Transverse colon (tissue), 4 donors: Measurements from ENCODE around the gene RUFY3. TPM values are rescaled to one million over a fixed set of nuclear protein-coding genes. Genes with fewer than 3 reads are reported as not detected.

ENCODE experiments used
- DNase-seq: peaks from one replicate; pipeline ENCODE4 v3.0.0-alpha.2; 2019
- H3K27ac ChIP-seq, 4 donors: fragments of 200-600 bp; sonication (generic); 2 replicates each; pipeline ENCODE4 v1.5.1; 2016 to 2018; ENCODE audit warnings: inconsistent platforms in 4 of 4
- H3K27me3 ChIP-seq: fragments of 200-600 bp; sonication (generic); 2 replicates; pipeline ENCODE4 v1.5.1; 2017; ENCODE audit warnings: inconsistent platforms
- H3K36me3 ChIP-seq, 4 donors: fragments of 200-600 bp; sonication (generic); 2 replicates each; pipeline ENCODE4 v1.5.1; 2017 to 2019; ENCODE audit warnings: inconsistent platforms in 4 of 4
- H3K4me1 ChIP-seq, 4 donors: fragments of 200-600 bp; sonication (generic); 2 replicates each; pipeline ENCODE4 v1.5.1; 2017 to 2020; ENCODE audit warnings: inconsistent platforms in 4 of 4
- H3K4me3 ChIP-seq, 4 donors: fragments of 200-600 bp; sonication (generic); 1 replicate in 1 of 4; 2 replicates in 3 of 4; pipeline versions ENCODE4 v1.5.1 to v1.6.1; 2017 to 2019; ENCODE audit warnings: inconsistent platforms in 4 of 4
- H3K9me3 ChIP-seq, 2 donors: fragments of 200-600 bp; sonication (generic); 2 replicates each; pipeline ENCODE4 v1.5.1; 2017 to 2019; ENCODE audit warnings: inconsistent platforms in 2 of 2
- CTCF ChIP-seq, 5 experiments: fragments of 200-600 bp in 3 of 5; fragments of 450-650 bp in 2 of 5; sonication (generic) in 3 of 5; IDR thresholded peaks; 1 replicate in 2 of 5; 2 replicates in 3 of 5; pipeline ENCODE4 v1.5.1; 2016 to 2017; ENCODE audit warnings: antibody characterized with exemption in 5 of 5, inconsistent platforms in 3 of 5, mild to moderate bottlenecking in 2 of 5, moderate library complexity in 1 of 5
- EP300 ChIP-seq: sonication (generic); formaldehyde crosslinking; IDR thresholded peaks from one replicate; pipeline ENCODE4 v1.6.1; 2017; ENCODE audit warnings: antibody characterized with exemption, low read depth
- POLR2A ChIP-seq: fragments of 450-650 bp; IDR thresholded peaks from one replicate; pipeline ENCODE4 v1.6.1; 2016; ENCODE audit warnings: antibody characterized with exemption, mild to moderate bottlenecking, moderate library complexity
- POLR2AphosphoS5 ChIP-seq, 3 donors: sonication (generic); formaldehyde crosslinking; IDR thresholded peaks; one replicate each; pipeline ENCODE4 v1.6.1; 2016; ENCODE audit warnings: antibody characterized with exemption in 3 of 3
- WGBS, 2 donors: methylation state at CpG; one replicate each; pipeline ENCODE4 v1.1.5; 2018; ENCODE audit warnings: low coverage in 1 of 2; 5-methylcytosine and 5-hydroxymethylcytosine counted together
- in situ Hi-C, 4 donors: fragments of 200-750 bp; cut with MboI; loops; one replicate each; pipeline versions ENCODE4 v1.15.0 to v1.15.1; 2017; ENCODE audit warnings: low sequenced_read_pairs in 3 of 4, low pct_ligation_motif_present in 1 of 4, low pct_unique_long_range_greater_than_20kb in 1 of 4
- intact Hi-C: fragments of 100-400 bp; cut with DNase I; formaldehyde crosslinking; loops from one replicate; pipeline ENCODE4 v1.15.1; 2023; ENCODE audit warnings: low total_unique reads
- total RNA-seq, 4 donors: library from RNA; depleted of rRNA; stranded (reverse); fragments of >200 nt; gene quantifications; one replicate each; pipeline ENCODE4 v1.1.0, GENCODE V29; 2016

The RUFY3 gene
- total RNA-seq, 4 donors from 2014 or later = 39.6 to 93.9 (median 50.8) TPM

- DNase-seq = no peak
- H3K4me1 ChIP-seq = peaks cover 0 to 6% (median 0%) of the 10 kb centered on the region in 4 donors
- no peak overlapping the region for H3K27ac ChIP-seq
- no peaks in the 10 kb centered on the region for H3K9me3 ChIP-seq
- H3K4me3 ChIP-seq = no peak overlapping the region
- H3K27me3 ChIP-seq = no peaks in the 10 kb centered on the region
- intact Hi-C loops (no loop called here), in situ Hi-C loops (no loop called here)
- TF ChIP-seq CTCF (IDR thresholded peaks at IDR 0.05) (no peak), POLR2A (no peak), EP300 (no peak), POLR2AphosphoS5 (IDR thresholded peaks at IDR 0.05) (no peak)
- H3K36me3 ChIP-seq = peaks cover 0 to 30% (median 6%) of the 10 kb centered on the region in 4 donors
- 92 to 96% methylated on average over 2 to 4 of the region's 4 CpGs for WGBS, 2 donors
These were observed 61.3 kb downstream of the RUFY3 start for GRCh38 chr4:70783096-70783495.

GRCh38 chr4:70787496-70787895, 65.7 kb downstream of the RUFY3 start:
- TF ChIP-seq POLR2A (no peak), CTCF (IDR thresholded peaks at IDR 0.05) (no peak), EP300 (no peak), POLR2AphosphoS5 (IDR thresholded peaks at IDR 0.05) (no peak)
- in situ Hi-C loops (no loop called here), intact Hi-C loops (no loop called here)
- Histone ChIP-seq H3K27me3 (no peaks in the 10 kb centered on the region), H3K4me1 (no peaks in the 10 kb centered on the region), H3K27ac (no peak overlapping the region), H3K36me3 (peaks cover 0 to 50% (median 8%) of the 10 kb centered on the region in 4 donors), H3K4me3 (no peak overlapping the region), H3K9me3 (no peaks in the 10 kb centered on the region)
- 98 to 100% methylated on average over 5 of the region's 5 CpGs for WGBS, 2 donors
- DNase-seq = no peak

GRCh38 chr4:70788733-70789132, 67.0 kb downstream of the RUFY3 start:
- TF ChIP-seq POLR2AphosphoS5 (IDR thresholded peaks at IDR 0.05) = no peak
- no peak for TF ChIP-seq EP300
- TF ChIP-seq POLR2A = no peak
- Histone ChIP-seq H3K4me3 (no peak overlapping the region), H3K27ac (no peak overlapping the region), H3K9me3 (no peaks in the 10 kb centered on the region), H3K36me3 (peaks cover 0 to 53% (median 8%) of the 10 kb centered on the region in 4 donors), H3K27me3 (no peaks in the 10 kb centered on the region), H3K4me1 (no peaks in the 10 kb centered on the region)
- DNase-seq = no peak
- intact Hi-C loops = no loop called here
- in situ Hi-C loops = no loop called here
- 94% methylated on average over 1 of the region's 1 CpG; no CpG with 5 or more reads in 1 of the 2 donors for WGBS, 2 donors

- WGBS, 2 donors = 96 to 100% methylated on average over 2 to 6 of the region's 6 CpGs
- no peak overlapping the region for H3K4me3 ChIP-seq
- TF ChIP-seq POLR2A = no peak
- TF ChIP-seq CTCF (IDR thresholded peaks at IDR 0.05) = no peak
- no peak for TF ChIP-seq POLR2AphosphoS5 (IDR thresholded peaks at IDR 0.05)
- TF ChIP-seq EP300 = no peak
- in situ Hi-C loops (no loop called here), intact Hi-C loops (no loop called here)
- no peaks in the 10 kb centered on the region for H3K9me3 ChIP-seq
- no peak for DNase-seq
- H3K4me1 ChIP-seq = no peaks in the 10 kb centered on the region
- no peak overlapping the region for H3K27ac ChIP-seq
- no peaks in the 10 kb centered on the region for H3K27me3 ChIP-seq
- peaks cover 0 to 59% (median 11%) of the 10 kb centered on the region in 4 donors for H3K36me3 ChIP-seq
These were observed 71.9 kb downstream of the RUFY3 start for GRCh38 chr4:70793626-70794025.

GRCh38 chr4:70801265-70801809, 79.6 kb downstream of the RUFY3 start:
- intact Hi-C loops = no loop called here

More at GRCh38 chr4:70801265-70801809, 79.6 kb downstream of the RUFY3 start:
- WGBS, 2 donors = 68% methylated on average over 1 of the region's 1 CpG; no CpG with 5 or more reads in 1 of the 2 donors
- Histone ChIP-seq H3K36me3 (peaks cover 0 to 7% (median under 1%) of the 10 kb centered on the region in 4 donors), H3K4me1 (peaks cover 0 to 10% (median 0%) of the 10 kb centered on the region in 4 donors), H3K4me3 (no peak overlapping the region), H3K9me3 (no peaks in the 10 kb centered on the region), H3K27ac (no peak overlapping the region), H3K27me3 (no peaks in the 10 kb centered on the region)
- TF ChIP-seq EP300 (no peak), CTCF (IDR thresholded peaks at IDR 0.05) (no peak), POLR2A (no peak), POLR2AphosphoS5 (IDR thresholded peaks at IDR 0.05) (no peak)
- in situ Hi-C loops = no loop called here
- DNase-seq = no peak
